ENCODE results near the gene LLPH. TPM values are rescaled to one million over a fixed set of nuclear protein-coding genes. Genes with fewer than 3 reads are reported as not detected.

The LLPH gene
- polyA plus RNA-seq, 1 of the 3 experiments (the other 2 are of a cell fraction), result 7.4 TPM

DNA sequence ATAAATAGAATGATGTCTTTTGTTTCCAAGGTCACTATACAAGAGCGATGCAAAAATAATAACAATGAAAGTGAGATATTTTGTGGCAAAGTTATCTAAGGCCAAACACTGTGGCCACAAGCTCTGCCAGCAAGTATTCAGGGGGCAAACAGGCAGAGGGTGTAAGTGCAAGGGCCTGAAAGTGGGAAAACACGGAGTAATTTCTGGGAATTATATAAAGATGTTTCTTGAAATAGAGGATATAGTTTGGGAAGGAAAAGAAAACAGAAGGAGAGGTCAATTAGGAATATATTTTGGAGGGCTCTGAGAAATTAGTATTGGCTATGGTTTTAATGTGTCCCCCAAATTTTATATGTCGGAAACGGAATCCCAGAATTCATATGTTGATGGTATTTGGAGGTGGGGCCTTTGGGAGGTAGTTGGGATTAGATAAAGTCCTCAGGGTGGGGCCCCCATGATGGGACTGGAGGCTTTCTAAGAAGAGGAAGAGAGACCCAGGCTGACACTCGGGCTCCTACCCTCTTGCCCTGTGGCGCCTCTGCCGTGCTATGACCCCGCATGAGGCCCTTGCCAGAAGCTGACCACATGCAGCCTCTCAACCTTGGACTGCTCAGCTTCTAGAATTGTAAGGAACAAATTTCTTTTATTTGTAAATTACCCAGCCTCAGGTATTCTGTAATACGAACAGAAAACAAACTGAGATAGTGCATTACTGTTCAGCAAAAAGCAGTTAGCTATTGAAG lies 60.0 kb downstream of the LLPH start:
- Histone ChIP-seq H3K4me1 (ENCODE audit: control insufficient read depth in 1 of 2, insufficient read depth in 2 of 2, low read depth in 1 of 2, low read length in 1 of 2) (peaks cover 0 to 18% of the 10 kb centered on the region in 2 experiments), H4K20me1 (ENCODE audit: insufficient read depth) (no peaks in the 10 kb centered on the region), H3K9me2 (no peaks in the 10 kb centered on the region), H3K9me3 (no peaks in the 10 kb centered on the region), H3K4me2 (no peak overlapping the region), H3K4me3 (ENCODE audit: low read depth in 2 of 2, low read length in 1 of 2) (no peak overlapping the region), H3K27ac (ENCODE audit: low read depth in 2 of 2, low read length in 1 of 2) (no peak overlapping the region), H3K79me2 (ENCODE audit: insufficient read depth) (no peaks in the 10 kb centered on the region), H3K36me3 (replicated peaks in 1 of 2; ENCODE audit: control insufficient read depth in 1 of 2, insufficient read depth in 2 of 2, low read length in 1 of 2) (no peaks in the 10 kb centered on the region), H2AFZ (ENCODE audit: low read depth) (no peak overlapping the region), H3K27me3 (ENCODE audit: insufficient read depth) (no peaks in the 10 kb centered on the region; the same call in 1 of the 2 replicates), H3K9ac (no peak overlapping the region), H3F3A (replicated peaks; ENCODE audit: insufficient read depth) (peaks cover 22% of the 10 kb centered on the region)
- ChIA-PET POLR2A (no interaction called here), CTCF (interaction anchor here (1.0 to 1.1 kb wide), 2 partner anchors 16 to 37 kb away, joined by 3 read pairs; no protein-coding TSS in a partner anchor)
- WGBS (ENCODE audit: low lambda C conversion rate), result 39% methylated on average over 9 of the region's 9 CpGs
- TF ChIP-seq USF1 (IDR thresholded peaks at IDR 0.05; ENCODE audit: borderline replicate concordance, low read depth) (no peak), ELF1 (IDR thresholded peaks at IDR 0.05) (no peak), MXI1 (IDR thresholded peaks at IDR 0.05; ENCODE audit: low read depth, low read length) (no peak), TEAD4 (IDR thresholded peaks at IDR 0.05; ENCODE audit: borderline replicate concordance, insufficient read depth) (no peak)
- no peak for DNase-seq

DNA sequence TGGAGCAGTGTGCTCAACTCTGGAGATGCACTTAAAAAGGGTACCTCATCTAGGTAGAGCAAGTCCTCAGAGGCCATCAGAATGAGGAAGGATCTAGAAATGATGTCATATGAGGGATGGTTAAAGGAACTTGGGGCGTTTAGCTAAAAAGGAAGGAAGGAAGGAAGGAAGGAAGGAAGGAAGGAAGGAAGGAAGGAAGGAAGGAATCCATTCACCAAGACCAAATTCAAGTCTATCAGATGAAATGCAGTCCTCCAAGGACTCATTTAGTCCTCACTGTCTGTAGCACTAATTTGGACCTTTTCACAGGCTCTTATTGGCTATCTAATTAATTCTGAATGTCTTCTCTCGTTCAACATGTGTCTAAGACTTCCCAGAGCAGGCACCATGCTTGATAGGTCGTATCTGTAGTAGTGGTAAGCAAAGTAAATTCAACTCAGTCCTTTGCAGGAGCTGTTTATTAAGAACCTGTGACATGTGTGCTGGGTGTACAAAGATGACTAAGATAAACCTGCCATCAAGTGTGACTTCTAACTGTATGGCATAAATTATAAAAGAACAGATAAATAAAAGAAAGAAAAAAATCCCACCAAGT lies 63.5 kb downstream of the LLPH start:
- Histone ChIP-seq H3K9ac (no peak overlapping the region), H4K20me1 (ENCODE audit: insufficient read depth) (no peaks in the 10 kb centered on the region), H2AFZ (ENCODE audit: low read depth) (no peak overlapping the region), H3K79me2 (ENCODE audit: insufficient read depth) (no peaks in the 10 kb centered on the region), H3K4me2 (peak overlapping the region; percentile 61; the same call in 1 of the 2 replicates), H3K9me2 (no peaks in the 10 kb centered on the region), H3K4me1 (ENCODE audit: control insufficient read depth in 1 of 2, insufficient read depth in 2 of 2, low read depth in 1 of 2, low read length in 1 of 2) (peaks cover 0 to 39% of the 10 kb centered on the region in 2 experiments), H3K27me3 (ENCODE audit: insufficient read depth) (peaks cover 5% of the 10 kb centered on the region; the same call in 1 of the 2 replicates), H3K9me3 (no peaks in the 10 kb centered on the region), H3F3A (replicated peaks; ENCODE audit: insufficient read depth) (peaks cover 35% of the 10 kb centered on the region), H3K36me3 (replicated peaks in 1 of 2; ENCODE audit: control insufficient read depth in 1 of 2, insufficient read depth in 2 of 2, low read length in 1 of 2) (no peaks in the 10 kb centered on the region), H3K27ac (ENCODE audit: low read depth in 2 of 2, low read length in 1 of 2) (peak overlapping the region; percentile 83 to 94; a peak in 3 of 4 replicates), H3K4me3 (ENCODE audit: low read depth in 2 of 2, low read length in 1 of 2) (no peak overlapping the region)
- ChIA-PET POLR2A (no interaction called here), CTCF (interaction anchor here (0.7 kb wide), 2 partner anchors 18 to 66 kb away, joined by 3 read pairs; no protein-coding TSS in a partner anchor)
- 13% methylated on average over 3 of the region's 3 CpGs for WGBS (ENCODE audit: low lambda C conversion rate)
- DNase-seq, result no peak
- TF ChIP-seq CHD2 (IDR thresholded peaks at IDR 0.05; ENCODE audit: low read length, partially characterized antibody), result no peak
- TF ChIP-seq SMC3 (IDR thresholded peaks at IDR 0.05; ENCODE audit: low read depth, low read length), result no peak
- TF ChIP-seq USF1 (IDR thresholded peaks at IDR 0.05; ENCODE audit: borderline replicate concordance, low read depth), result no peak
- no peak for TF ChIP-seq REST (IDR thresholded peaks at IDR 0.05; ENCODE audit: low read depth, low read length)
- no peak for TF ChIP-seq TAF1 (IDR thresholded peaks at IDR 0.05; ENCODE audit: borderline replicate concordance, low read depth, low read length)
- no peak for TF ChIP-seq ELF1 (IDR thresholded peaks at IDR 0.05)
- TF ChIP-seq FOSL2 (IDR thresholded peaks at IDR 0.05; ENCODE audit: borderline replicate concordance, low read depth), result no peak
- TF ChIP-seq, protein P1, sequence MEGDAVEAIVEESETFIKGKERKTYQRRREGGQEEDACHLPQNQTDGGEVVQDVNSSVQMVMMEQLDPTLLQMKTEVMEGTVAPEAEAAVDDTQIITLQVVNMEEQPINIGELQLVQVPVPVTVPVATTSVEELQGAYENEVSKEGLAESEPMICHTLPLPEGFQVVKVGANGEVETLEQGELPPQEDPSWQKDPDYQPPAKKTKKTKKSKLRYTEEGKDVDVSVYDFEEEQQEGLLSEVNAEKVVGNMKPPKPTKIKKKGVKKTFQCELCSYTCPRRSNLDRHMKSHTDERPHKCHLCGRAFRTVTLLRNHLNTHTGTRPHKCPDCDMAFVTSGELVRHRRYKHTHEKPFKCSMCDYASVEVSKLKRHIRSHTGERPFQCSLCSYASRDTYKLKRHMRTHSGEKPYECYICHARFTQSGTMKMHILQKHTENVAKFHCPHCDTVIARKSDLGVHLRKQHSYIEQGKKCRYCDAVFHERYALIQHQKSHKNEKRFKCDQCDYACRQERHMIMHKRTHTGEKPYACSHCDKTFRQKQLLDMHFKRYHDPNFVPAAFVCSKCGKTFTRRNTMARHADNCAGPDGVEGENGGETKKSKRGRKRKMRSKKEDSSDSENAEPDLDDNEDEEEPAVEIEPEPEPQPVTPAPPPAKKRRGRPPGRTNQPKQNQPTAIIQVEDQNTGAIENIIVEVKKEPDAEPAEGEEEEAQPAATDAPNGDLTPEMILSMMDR (IDR thresholded peaks at IDR 0.05), result no peak
- TF ChIP-seq POLR2AphosphoS5 (IDR thresholded peaks at IDR 0.05; ENCODE audit: low read depth, low read length), result no peak
- no peak for TF ChIP-seq MAX (IDR thresholded peaks at IDR 0.05; ENCODE audit: low read depth)
- TF ChIP-seq NFIC (IDR thresholded peaks at IDR 0.05; ENCODE audit: borderline replicate concordance), result no peak
- TF ChIP-seq PBX3 (IDR thresholded peaks at IDR 0.05), result no peak

Measured in SK-N-SH (cell line).